Measurements from ENCODE around the gene CFAP299.

Gene CFAP299

DNA sequence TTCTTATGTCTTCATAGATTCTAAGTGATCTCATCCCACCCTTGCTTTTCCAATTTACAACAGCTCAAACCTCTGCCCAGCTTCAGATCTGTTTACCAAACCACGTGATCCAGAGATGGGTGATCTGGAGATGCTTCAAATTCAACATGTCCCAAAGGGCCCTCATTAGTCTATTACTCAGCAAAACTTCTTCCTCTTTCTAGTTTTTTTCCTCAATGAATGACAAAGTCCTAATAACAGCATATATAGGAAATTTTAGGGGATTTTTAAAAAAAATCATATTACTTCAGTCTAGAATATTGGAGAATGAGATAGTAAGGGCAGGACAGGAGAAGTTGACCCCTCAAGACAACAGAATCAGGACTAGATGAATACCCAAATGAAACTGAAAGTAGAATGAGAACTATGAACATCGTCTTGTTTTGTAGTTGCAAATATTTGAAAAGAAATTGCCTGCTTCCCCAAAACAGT is 127.1 kb downstream of the CFAP299 start:
- DNase-seq (ENCODE audit: low spot score) (no peak), ATAC-seq (ENCODE audit: low read depth) (no peak)
- TF ChIP-seq, protein P1, sequence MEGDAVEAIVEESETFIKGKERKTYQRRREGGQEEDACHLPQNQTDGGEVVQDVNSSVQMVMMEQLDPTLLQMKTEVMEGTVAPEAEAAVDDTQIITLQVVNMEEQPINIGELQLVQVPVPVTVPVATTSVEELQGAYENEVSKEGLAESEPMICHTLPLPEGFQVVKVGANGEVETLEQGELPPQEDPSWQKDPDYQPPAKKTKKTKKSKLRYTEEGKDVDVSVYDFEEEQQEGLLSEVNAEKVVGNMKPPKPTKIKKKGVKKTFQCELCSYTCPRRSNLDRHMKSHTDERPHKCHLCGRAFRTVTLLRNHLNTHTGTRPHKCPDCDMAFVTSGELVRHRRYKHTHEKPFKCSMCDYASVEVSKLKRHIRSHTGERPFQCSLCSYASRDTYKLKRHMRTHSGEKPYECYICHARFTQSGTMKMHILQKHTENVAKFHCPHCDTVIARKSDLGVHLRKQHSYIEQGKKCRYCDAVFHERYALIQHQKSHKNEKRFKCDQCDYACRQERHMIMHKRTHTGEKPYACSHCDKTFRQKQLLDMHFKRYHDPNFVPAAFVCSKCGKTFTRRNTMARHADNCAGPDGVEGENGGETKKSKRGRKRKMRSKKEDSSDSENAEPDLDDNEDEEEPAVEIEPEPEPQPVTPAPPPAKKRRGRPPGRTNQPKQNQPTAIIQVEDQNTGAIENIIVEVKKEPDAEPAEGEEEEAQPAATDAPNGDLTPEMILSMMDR (IDR thresholded peaks at IDR 0.05; ENCODE audit: poor library complexity, severe bottlenecking), result no peak
- Histone ChIP-seq H3K9me3 (ENCODE audit: severe bottlenecking) (no peaks in the 10 kb centered on the region), H3K27ac (ENCODE audit: poor library complexity, severe bottlenecking) (no peak overlapping the region), H3K4me1 (ENCODE audit: insufficient read depth, poor library complexity, severe bottlenecking) (peaks cover 16% of the 10 kb centered on the region), H3K36me3 (ENCODE audit: low read depth) (no peaks in the 10 kb centered on the region), H3K27me3 (ENCODE audit: insufficient read depth, poor library complexity, severe bottlenecking) (no peaks in the 10 kb centered on the region), H3K4me3 (ENCODE audit: severe bottlenecking) (no peak overlapping the region)

- Histone ChIP-seq H3K27ac (ENCODE audit: poor library complexity, severe bottlenecking) (no peak overlapping the region), H3K36me3 (ENCODE audit: low read depth) (no peaks in the 10 kb centered on the region), H3K4me3 (ENCODE audit: severe bottlenecking) (no peak overlapping the region), H3K27me3 (ENCODE audit: insufficient read depth, poor library complexity, severe bottlenecking) (no peaks in the 10 kb centered on the region), H3K4me1 (ENCODE audit: insufficient read depth, poor library complexity, severe bottlenecking) (peaks cover 16% of the 10 kb centered on the region), H3K9me3 (ENCODE audit: severe bottlenecking) (no peaks in the 10 kb centered on the region)
- TF ChIP-seq, protein P1 (IDR thresholded peaks at IDR 0.05; ENCODE audit: poor library complexity, severe bottlenecking), result no peak
- DNase-seq (ENCODE audit: low spot score) (no peak), ATAC-seq (ENCODE audit: low read depth) (no peak)
Measured at GRCh38 chr4:80463509-80463908, 128.0 kb downstream of the CFAP299 start.

DNA sequence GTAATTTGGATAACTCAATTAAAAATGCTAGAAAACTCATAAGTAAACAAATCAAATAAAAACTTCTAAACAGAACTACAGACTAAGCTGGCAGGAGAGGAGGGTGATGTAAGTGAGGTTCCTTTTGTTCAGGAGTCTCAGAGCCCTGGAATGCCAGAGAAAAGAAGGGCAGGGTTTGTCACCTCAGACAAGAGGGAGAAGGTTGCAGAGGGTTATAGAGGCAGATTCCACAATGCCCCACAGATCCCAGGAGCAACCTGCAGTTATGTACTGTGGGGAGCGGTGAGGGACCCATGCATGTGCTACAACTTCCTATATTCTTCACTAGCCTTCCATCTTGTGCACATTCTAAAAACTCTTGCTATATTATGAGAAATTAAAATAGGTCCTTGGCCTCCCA is 129.7 kb downstream of the CFAP299 start:
- TF ChIP-seq, protein P1 (IDR thresholded peaks at IDR 0.05; ENCODE audit: poor library complexity, severe bottlenecking), result no peak
- no peaks in the 10 kb centered on the region for H3K36me3 ChIP-seq (ENCODE audit: low read depth)
- no peak overlapping the region for H3K4me3 ChIP-seq (ENCODE audit: severe bottlenecking)
- DNase-seq (ENCODE audit: low spot score) (no peak), ATAC-seq (ENCODE audit: low read depth) (no peak)
- no peaks in the 10 kb centered on the region for H3K27me3 ChIP-seq (ENCODE audit: insufficient read depth, poor library complexity, severe bottlenecking)
- no peaks in the 10 kb centered on the region for H3K9me3 ChIP-seq (ENCODE audit: severe bottlenecking)
- H3K27ac ChIP-seq (ENCODE audit: poor library complexity, severe bottlenecking), result no peak overlapping the region
- peaks cover 16% of the 10 kb centered on the region for H3K4me1 ChIP-seq (ENCODE audit: insufficient read depth, poor library complexity, severe bottlenecking)

GRCh38 chr4:80465736-80466135 is 130.2 kb downstream of the CFAP299 start:
- no peak for ATAC-seq (ENCODE audit: low read depth)
- Histone ChIP-seq H3K9me3 (ENCODE audit: severe bottlenecking) (no peaks in the 10 kb centered on the region), H3K4me1 (ENCODE audit: insufficient read depth, poor library complexity, severe bottlenecking) (peaks cover 16% of the 10 kb centered on the region), H3K4me3 (ENCODE audit: severe bottlenecking) (no peak overlapping the region), H3K36me3 (ENCODE audit: low read depth) (no peaks in the 10 kb centered on the region), H3K27me3 (ENCODE audit: insufficient read depth, poor library complexity, severe bottlenecking) (no peaks in the 10 kb centered on the region), H3K27ac (ENCODE audit: poor library complexity, severe bottlenecking) (no peak overlapping the region)
- DNase-seq (ENCODE audit: low spot score), result no peak
- TF ChIP-seq, protein P1 (IDR thresholded peaks at IDR 0.05; ENCODE audit: poor library complexity, severe bottlenecking), result no peak

DNA sequence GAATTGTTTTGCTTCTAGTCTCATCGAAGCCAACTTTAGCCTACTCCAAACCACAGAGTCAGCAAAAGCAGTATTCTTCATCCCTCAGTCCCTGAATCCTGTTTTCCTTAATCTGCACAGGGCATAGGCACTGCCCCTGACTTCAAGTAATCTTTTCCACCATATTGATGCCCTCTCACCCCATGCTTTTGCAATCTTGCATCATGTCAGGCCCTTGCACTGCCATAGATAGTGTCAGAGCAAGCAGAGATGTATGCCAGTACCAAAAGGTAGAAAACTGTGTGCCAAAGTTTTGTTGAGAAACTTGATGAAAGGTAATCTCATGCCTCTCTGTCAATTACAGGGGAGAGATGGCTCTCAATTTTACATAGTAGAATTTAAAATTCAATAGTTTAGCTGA is 131.1 kb downstream of the CFAP299 start:
- DNase-seq (ENCODE audit: low spot score) (no peak), ATAC-seq (ENCODE audit: low read depth) (no peak)
- H3K4me3 ChIP-seq (ENCODE audit: severe bottlenecking), result no peak overlapping the region
- H3K36me3 ChIP-seq (ENCODE audit: low read depth), result no peaks in the 10 kb centered on the region
- H3K9me3 ChIP-seq (ENCODE audit: severe bottlenecking), result no peaks in the 10 kb centered on the region
- TF ChIP-seq, protein P1 (IDR thresholded peaks at IDR 0.05; ENCODE audit: poor library complexity, severe bottlenecking), result no peak
- peaks cover 9% of the 10 kb centered on the region for H3K4me1 ChIP-seq (ENCODE audit: insufficient read depth, poor library complexity, severe bottlenecking)
- no peak overlapping the region for H3K27ac ChIP-seq (ENCODE audit: poor library complexity, severe bottlenecking)
- no peaks in the 10 kb centered on the region for H3K27me3 ChIP-seq (ENCODE audit: insufficient read depth, poor library complexity, severe bottlenecking)

Data from RWPE2 (cell line).